ENCODE data around the gene PRKAG2.

DNA sequence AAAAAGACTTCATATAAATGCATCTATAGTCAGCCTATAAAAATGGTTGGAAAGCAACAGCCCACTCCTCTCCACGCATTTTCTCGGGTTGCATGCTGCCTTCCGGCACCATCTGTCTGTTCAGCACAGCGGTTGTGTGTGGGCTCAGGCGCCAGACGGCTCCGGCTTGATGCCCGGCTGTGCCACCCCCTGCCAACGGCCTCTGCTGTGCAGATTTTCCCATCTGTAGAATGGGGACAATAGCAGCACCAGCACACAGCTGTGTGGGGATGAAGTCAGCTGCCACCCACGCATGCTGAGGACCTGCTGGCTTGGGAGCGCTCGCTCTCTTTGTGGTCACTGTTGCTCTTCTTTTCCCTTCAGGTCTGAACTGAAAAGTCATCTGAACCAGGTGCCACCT is 19.5 kb downstream of the PRKAG2 start:
- TF ChIP-seq, protein P1, sequence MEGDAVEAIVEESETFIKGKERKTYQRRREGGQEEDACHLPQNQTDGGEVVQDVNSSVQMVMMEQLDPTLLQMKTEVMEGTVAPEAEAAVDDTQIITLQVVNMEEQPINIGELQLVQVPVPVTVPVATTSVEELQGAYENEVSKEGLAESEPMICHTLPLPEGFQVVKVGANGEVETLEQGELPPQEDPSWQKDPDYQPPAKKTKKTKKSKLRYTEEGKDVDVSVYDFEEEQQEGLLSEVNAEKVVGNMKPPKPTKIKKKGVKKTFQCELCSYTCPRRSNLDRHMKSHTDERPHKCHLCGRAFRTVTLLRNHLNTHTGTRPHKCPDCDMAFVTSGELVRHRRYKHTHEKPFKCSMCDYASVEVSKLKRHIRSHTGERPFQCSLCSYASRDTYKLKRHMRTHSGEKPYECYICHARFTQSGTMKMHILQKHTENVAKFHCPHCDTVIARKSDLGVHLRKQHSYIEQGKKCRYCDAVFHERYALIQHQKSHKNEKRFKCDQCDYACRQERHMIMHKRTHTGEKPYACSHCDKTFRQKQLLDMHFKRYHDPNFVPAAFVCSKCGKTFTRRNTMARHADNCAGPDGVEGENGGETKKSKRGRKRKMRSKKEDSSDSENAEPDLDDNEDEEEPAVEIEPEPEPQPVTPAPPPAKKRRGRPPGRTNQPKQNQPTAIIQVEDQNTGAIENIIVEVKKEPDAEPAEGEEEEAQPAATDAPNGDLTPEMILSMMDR (IDR thresholded peaks at IDR 0.05; ENCODE audit: low read depth, low read length): no peak
- no peak for TF ChIP-seq EZH2phosphoT487 (IDR thresholded peaks at IDR 0.05; ENCODE audit: low read depth)
